A673 (cell line): ENCODE data around the gene TGFBR1. TPM values are rescaled to one million over a fixed set of nuclear protein-coding genes. Genes with fewer than 3 reads are reported as not detected.

Experiments
- BruUV-seq: library from RNA; stranded (reverse); fragments of 400-500 nt; replicated peaks from 2 replicates; lab custom pipeline; 2021; lab: Mats Ljungman, UMichigan
- CTCF ChIA-PET: fragments of 300-600 bp; sonication (Branson Sonifier 250); formaldehyde crosslinking; loops from one replicate; lab custom pipeline; 2022; ENCODE audit warnings: antibody characterized with exemption; lab: Charles Lee
- POLR2A ChIA-PET: fragments of 300-600 bp; sonication (Branson Sonifier 250); formaldehyde crosslinking; loops from one replicate; lab custom pipeline; 2022; ENCODE audit warnings: antibody characterized with exemption; ENCODE audit not compliant: low non-redundant PET; lab: Charles Lee
- DNase-seq: peaks from one replicate; pipeline ENCODE4 v3.0.0-alpha.2; 2015; ENCODE audit warnings: low spot score
- H3K27ac ChIP-seq: fragments of 200-600 bp; sonication (generic); 2 replicates; pipeline ENCODE4 v1.5.1; 2016; ENCODE audit warnings: mixed run types, low read depth, mild to moderate bottlenecking, mixed read lengths, antibody characterized with exemption, low read length; ENCODE audit not compliant: poor library complexity, severe bottlenecking
- H3K27me3 ChIP-seq: fragments of 200-600 bp; sonication (generic); replicated peaks from 2 replicates; pipeline ENCODE4 v1.6.1; 2017; ENCODE audit warnings: mixed run types, low read depth, mild to moderate bottlenecking, mixed read lengths, antibody characterized with exemption, low read length; ENCODE audit not compliant: insufficient read depth, poor library complexity
- H3K36me3 ChIP-seq: fragments of 200-600 bp; sonication (generic); 2 replicates; pipeline ENCODE4 v1.6.1; 2016; ENCODE audit warnings: mixed run types, mild to moderate bottlenecking, mixed read lengths, antibody characterized with exemption, low read length; ENCODE audit not compliant: insufficient read depth, poor library complexity, severe bottlenecking
- H3K4me1 ChIP-seq: fragments of 200-600 bp; sonication (generic); 2 replicates; pipeline ENCODE4 v1.6.1; 2017; ENCODE audit warnings: mixed run types, mild to moderate bottlenecking, mixed read lengths, antibody characterized with exemption, low read length; ENCODE audit not compliant: insufficient read depth, poor library complexity, severe bottlenecking
- H3K4me3 ChIP-seq: fragments of 200-600 bp; sonication (generic); 2 replicates; pipeline ENCODE4 v1.5.1; 2016; ENCODE audit warnings: low read depth, mixed run types, mild to moderate bottlenecking, mixed read lengths, low read length; ENCODE audit not compliant: poor library complexity, severe bottlenecking
- H3K9me3 ChIP-seq: fragments of 200-600 bp; sonication (generic); 2 replicates; pipeline ENCODE4 v1.6.1; 2016; ENCODE audit warnings: mixed run types, low read depth, mild to moderate bottlenecking, mixed read lengths, antibody characterized with exemption, low read length; ENCODE audit not compliant: poor library complexity, severe bottlenecking
- EZH2 ChIP-seq: fragments of 200-600 bp; sonication (generic); IDR thresholded peaks from 2 replicates; pipeline ENCODE4 v1.6.1; 2017; ENCODE audit warnings: borderline replicate concordance, low read depth, mild to moderate bottlenecking, mixed read lengths, antibody characterized with exemption, low read length; ENCODE audit not compliant: poor library complexity, severe bottlenecking
- intact Hi-C: fragments of 100-400 bp; cut with micrococcal nuclease; formaldehyde crosslinking; loops from one replicate; pipeline ENCODE4 v1.10.0; 2022; ENCODE audit not compliant: unreplicated experiment
- total RNA-seq: library from RNA; stranded (reverse); gene quantifications from 2 replicates; pipeline ENCODE4 v1.2.3, GENCODE V29; 2021
- TF ChIP-seq, protein P1 (sequence below): fragments of 300-800, 200-600 bp; sonication (generic); conservative IDR thresholded peaks from 2 replicates; pipeline ENCODE4 v1.5.1; 2017; ENCODE audit warnings: low read depth, mild to moderate bottlenecking, antibody characterized with exemption, low read length, moderate library complexity, mixed read lengths

TGFBR1 gene
- total RNA-seq, 1 experiment from 2014 or later: 3.5 TPM

DNA sequence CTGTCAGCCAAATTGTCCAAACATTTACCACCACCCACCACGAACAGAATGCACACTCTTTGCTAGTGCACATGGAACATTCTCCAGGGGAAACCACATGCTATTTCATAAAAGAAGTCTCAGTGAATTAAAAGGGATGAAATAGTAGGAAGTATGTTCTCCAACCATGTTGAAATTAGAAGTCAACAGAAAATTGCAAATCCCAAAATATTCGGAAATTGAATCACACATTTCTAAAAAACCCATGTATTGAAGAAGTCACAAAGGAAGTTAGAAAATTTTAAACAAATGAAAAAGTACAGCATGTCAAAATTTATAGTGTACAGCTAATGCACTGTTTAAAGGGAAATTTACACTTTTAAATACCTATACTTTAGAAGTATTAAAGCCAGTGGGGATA lies 50.8 kb downstream of the TGFBR1 start:
- intact Hi-C loops: no loop called here

GRCh38 chr9:99158629-99159028 lies 53.7 kb downstream of the TGFBR1 start:
- intact Hi-C loops: no loop called here
- Histone ChIP-seq H3K27ac (no peak overlapping the region), H3K27me3 (peaks cover 16% of the 10 kb centered on the region), H3K36me3 (no peaks in the 10 kb centered on the region), H3K4me3 (no peak overlapping the region), H3K9me3 (no peaks in the 10 kb centered on the region), H3K4me1 (peaks cover 6% of the 10 kb centered on the region)
- CTCF ChIA-PET: no interaction called here
- DNase-seq: no peak
- TF ChIP-seq, protein P1, sequence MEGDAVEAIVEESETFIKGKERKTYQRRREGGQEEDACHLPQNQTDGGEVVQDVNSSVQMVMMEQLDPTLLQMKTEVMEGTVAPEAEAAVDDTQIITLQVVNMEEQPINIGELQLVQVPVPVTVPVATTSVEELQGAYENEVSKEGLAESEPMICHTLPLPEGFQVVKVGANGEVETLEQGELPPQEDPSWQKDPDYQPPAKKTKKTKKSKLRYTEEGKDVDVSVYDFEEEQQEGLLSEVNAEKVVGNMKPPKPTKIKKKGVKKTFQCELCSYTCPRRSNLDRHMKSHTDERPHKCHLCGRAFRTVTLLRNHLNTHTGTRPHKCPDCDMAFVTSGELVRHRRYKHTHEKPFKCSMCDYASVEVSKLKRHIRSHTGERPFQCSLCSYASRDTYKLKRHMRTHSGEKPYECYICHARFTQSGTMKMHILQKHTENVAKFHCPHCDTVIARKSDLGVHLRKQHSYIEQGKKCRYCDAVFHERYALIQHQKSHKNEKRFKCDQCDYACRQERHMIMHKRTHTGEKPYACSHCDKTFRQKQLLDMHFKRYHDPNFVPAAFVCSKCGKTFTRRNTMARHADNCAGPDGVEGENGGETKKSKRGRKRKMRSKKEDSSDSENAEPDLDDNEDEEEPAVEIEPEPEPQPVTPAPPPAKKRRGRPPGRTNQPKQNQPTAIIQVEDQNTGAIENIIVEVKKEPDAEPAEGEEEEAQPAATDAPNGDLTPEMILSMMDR: no peak
- TF ChIP-seq EZH2: no peak
- BruUV-seq: no TSS peak
- POLR2A ChIA-PET: no interaction called here

More for the DNA sequence above, 50.8 kb downstream of the TGFBR1 start:
- no peak for DNase-seq
- Histone ChIP-seq H3K9me3 (no peaks in the 10 kb centered on the region), H3K27me3 (peaks cover 16% of the 10 kb centered on the region), H3K36me3 (no peaks in the 10 kb centered on the region), H3K4me3 (no peak overlapping the region), H3K27ac (no peak overlapping the region), H3K4me1 (peaks cover 6% of the 10 kb centered on the region)
- TF ChIP-seq EZH2: no peak
- TF ChIP-seq, protein P1: no peak
- POLR2A ChIA-PET: no interaction called here
- CTCF ChIA-PET: no interaction called here
- BruUV-seq: no TSS peak

DNA sequence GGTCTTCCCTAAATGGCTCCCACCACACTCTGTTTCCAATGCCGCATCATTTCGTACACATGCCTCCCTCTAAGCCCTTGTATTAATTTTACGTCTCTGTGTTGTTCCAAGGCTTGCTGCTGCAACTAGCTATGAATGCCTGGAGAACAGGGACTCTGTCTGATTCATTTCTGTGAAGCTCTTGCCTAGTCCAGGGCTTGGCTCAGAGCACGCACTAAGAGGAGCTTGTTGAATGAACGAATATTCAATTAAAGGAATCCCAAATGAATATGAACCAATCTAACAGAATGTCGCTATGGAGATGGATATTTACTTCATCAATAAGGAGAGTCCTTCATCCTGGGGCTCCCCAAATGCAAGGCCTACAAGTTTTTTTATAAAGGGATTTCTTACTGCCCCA lies 55.3 kb downstream of the TGFBR1 start:
- H3K27me3 ChIP-seq: peaks cover 16% of the 10 kb centered on the region
- H3K9me3 ChIP-seq: no peaks in the 10 kb centered on the region
- H3K27ac ChIP-seq: no peak overlapping the region
- no TSS peak for BruUV-seq
- intact Hi-C loops: loop anchor here (10.0 kb wide), 1 partner anchor 65 kb away; the partner anchor contains the start of genes ALG2 and SEC61B
- H3K4me1 ChIP-seq: peaks cover 6% of the 10 kb centered on the region
- DNase-seq: no peak
- no peak for TF ChIP-seq EZH2
- TF ChIP-seq, protein P1: no peak
- CTCF ChIA-PET: no interaction called here
- POLR2A ChIA-PET: interaction anchor here (0.5 kb wide), 1 partner anchor 1435 kb away, joined by 3 read pairs; no protein-coding TSS in a partner anchor
- no peak overlapping the region for H3K4me3 ChIP-seq
- no peaks in the 10 kb centered on the region for H3K36me3 ChIP-seq
